Breast epithelium (tissue), 4 donors: Measurements from ENCODE around the gene LDLRAD4. TPM values are rescaled to one million over a fixed set of nuclear protein-coding genes. Genes with fewer than 3 reads are reported as not detected.

Experiments
- DNase-seq, 2 donors: peaks; one replicate each; pipeline ENCODE4 v3.0.0-alpha.2; 2019; ENCODE audit warnings: low spot score in 2 of 2
- H3K27ac ChIP-seq, 2 donors: fragments of 200-600 bp; sonication (generic) in 1 of 2; one replicate each; pipeline ENCODE4 v1.5.1; 2016 to 2019; ENCODE audit warnings: mild to moderate bottlenecking in 1 of 2
- H3K27me3 ChIP-seq, 2 donors: fragments of 200-600 bp; sonication (generic) in 1 of 2; one replicate each; pipeline versions ENCODE4 v1.5.1 to v1.6.0; 2017 to 2019; ENCODE audit warnings: control low read depth in 1 of 2, mild to moderate bottlenecking in 1 of 2
- H3K36me3 ChIP-seq: fragments of 200-600 bp; one replicate; pipeline ENCODE4 v1.5.1; 2019
- H3K4me1 ChIP-seq, 2 donors: fragments of 200-600 bp; sonication (generic); one replicate each; pipeline ENCODE4 v1.5.1; 2016 to 2019; ENCODE audit warnings: control low read depth in 1 of 2
- H3K4me3 ChIP-seq, 3 donors: fragments of 200-600 bp; sonication (generic); 1 replicate in 2 of 3; 2 replicates in 1 of 3; pipeline ENCODE4 v1.5.1; 2016 to 2019; ENCODE audit warnings: mild to moderate bottlenecking in 3 of 3, moderate library complexity in 2 of 3
- H3K9me3 ChIP-seq, 2 donors: fragments of 200-600 bp; sonication (generic) in 1 of 2; one replicate each; pipeline ENCODE4 v1.5.1; 2016 to 2019; ENCODE audit warnings: control low read depth in 1 of 2
- POLR2A ChIP-seq: fragments of 450-650 bp; IDR thresholded peaks from one replicate; pipeline ENCODE4 v1.6.1; 2016; ENCODE audit warnings: antibody characterized with exemption, mild to moderate bottlenecking, moderate library complexity
- POLR2AphosphoS5 ChIP-seq, 3 donors: sonication (generic); formaldehyde crosslinking; IDR thresholded peaks; one replicate each; pipeline ENCODE4 v1.6.1; 2017; ENCODE audit warnings: antibody characterized with exemption in 3 of 3
- intact Hi-C: fragments of 100-400 bp; cut with DNase I; formaldehyde crosslinking; loops from one replicate; pipeline ENCODE4 v1.15.1; 2023; ENCODE audit warnings: low total_unique reads
- total RNA-seq, 3 donors: library from RNA; depleted of rRNA; stranded (reverse); fragments of >200 nt; gene quantifications; one replicate each; pipeline ENCODE4 v1.1.0, GENCODE V29; 2016
- TF ChIP-seq, protein P1 (sequence below), 3 donors: fragments of 450-650 bp; IDR thresholded peaks; one replicate each; pipeline ENCODE4 v1.5.1; 2016 to 2017; ENCODE audit warnings: antibody characterized with exemption in 3 of 3, mild to moderate bottlenecking in 3 of 3, moderate library complexity in 3 of 3

Gene LDLRAD4
- total RNA-seq, 3 donors from 2014 or later, result 28.5 to 94.3 (median 42.9) TPM

DNA sequence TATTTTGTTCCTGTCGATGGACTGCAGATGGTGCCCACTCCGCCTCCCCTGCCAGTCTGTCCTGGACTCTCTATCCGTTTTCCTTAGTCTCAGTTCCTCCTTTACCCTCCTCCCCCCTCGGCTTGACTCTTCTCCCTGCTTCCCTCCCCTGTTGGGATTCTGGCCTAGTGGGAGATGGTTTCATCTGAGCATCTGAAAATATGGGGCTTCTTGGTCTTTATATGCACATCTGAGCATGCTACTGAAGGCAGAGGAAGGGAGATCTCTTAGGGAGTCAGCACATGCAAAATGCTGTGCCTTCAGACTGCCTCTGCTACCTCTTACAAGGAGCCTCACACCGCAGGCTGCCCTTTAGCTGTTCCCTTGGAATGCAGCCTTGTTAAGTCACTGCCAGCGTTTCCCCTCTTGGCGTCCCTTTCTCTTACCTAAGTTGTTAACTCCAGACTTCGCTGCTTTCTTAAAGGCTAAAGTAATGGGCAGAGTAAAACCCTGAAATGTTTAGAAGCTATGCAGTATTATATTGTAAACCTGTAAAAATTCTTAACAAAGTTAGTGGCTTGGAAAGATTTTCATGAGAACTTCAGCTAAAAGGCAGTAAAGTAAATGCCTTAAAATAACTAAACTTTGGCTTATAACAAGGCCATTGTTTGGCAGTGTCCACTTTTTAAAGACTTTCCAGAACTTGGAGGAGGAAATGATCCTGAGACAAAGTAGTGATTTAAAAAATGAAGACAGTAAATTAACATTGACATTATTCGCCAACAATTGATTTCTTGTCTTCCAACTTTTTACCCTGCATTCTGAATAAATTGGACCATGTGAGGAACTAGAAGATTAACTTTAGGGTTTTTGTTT, 49.8 kb downstream of the LDLRAD4 start:
- peak in 1 of 3 donors; percentile 19 for TF ChIP-seq POLR2AphosphoS5 (IDR thresholded peaks at IDR 0.05)
- TF ChIP-seq POLR2A, result no peak
- intact Hi-C loops, result no loop called here

DNA sequence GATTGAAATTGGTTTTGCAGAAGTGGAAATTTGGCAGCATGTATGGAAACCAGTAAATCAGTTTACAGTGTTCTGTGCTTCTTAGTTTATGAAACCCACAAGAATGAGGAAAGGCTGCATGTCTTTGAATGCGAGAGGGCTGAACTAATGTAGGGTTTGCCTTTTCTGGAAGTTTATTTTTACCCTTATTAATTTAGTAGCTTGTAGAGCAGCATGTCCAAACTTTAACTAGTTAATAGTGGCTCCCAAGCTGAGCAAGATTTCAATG, 50.4 kb downstream of the LDLRAD4 start:
- Histone ChIP-seq H3K4me1 (peaks cover 13 to 35% of the 10 kb centered on the region in 2 donors), H3K27me3 (no peaks in the 10 kb centered on the region), H3K36me3 (no peaks in the 10 kb centered on the region), H3K4me3 (peak overlapping the region in 1 of 3 donors; percentile 35), H3K9me3 (no peaks in the 10 kb centered on the region), H3K27ac (peak overlapping the region; percentile 92 to 94)
- intact Hi-C loops, result no loop called here
- TF ChIP-seq, protein P1, sequence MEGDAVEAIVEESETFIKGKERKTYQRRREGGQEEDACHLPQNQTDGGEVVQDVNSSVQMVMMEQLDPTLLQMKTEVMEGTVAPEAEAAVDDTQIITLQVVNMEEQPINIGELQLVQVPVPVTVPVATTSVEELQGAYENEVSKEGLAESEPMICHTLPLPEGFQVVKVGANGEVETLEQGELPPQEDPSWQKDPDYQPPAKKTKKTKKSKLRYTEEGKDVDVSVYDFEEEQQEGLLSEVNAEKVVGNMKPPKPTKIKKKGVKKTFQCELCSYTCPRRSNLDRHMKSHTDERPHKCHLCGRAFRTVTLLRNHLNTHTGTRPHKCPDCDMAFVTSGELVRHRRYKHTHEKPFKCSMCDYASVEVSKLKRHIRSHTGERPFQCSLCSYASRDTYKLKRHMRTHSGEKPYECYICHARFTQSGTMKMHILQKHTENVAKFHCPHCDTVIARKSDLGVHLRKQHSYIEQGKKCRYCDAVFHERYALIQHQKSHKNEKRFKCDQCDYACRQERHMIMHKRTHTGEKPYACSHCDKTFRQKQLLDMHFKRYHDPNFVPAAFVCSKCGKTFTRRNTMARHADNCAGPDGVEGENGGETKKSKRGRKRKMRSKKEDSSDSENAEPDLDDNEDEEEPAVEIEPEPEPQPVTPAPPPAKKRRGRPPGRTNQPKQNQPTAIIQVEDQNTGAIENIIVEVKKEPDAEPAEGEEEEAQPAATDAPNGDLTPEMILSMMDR (IDR thresholded peaks at IDR 0.05), result no peak
- no peak for TF ChIP-seq POLR2A
- TF ChIP-seq POLR2AphosphoS5 (IDR thresholded peaks at IDR 0.05), result no peak
- DNase-seq, result no peak

More for the DNA sequence above, 49.8 kb downstream of the LDLRAD4 start:
- DNase-seq, result peak in 1 of 2 donors; percentile 78
- H3K4me3 ChIP-seq, result peak overlapping the region in 1 of 3 donors; percentile 35
- peaks cover 13 to 35% of the 10 kb centered on the region in 2 donors for H3K4me1 ChIP-seq
- no peaks in the 10 kb centered on the region for H3K36me3 ChIP-seq
- H3K9me3 ChIP-seq, result no peaks in the 10 kb centered on the region
- no peaks in the 10 kb centered on the region for H3K27me3 ChIP-seq
- peak overlapping the region; percentile 92 to 94 for H3K27ac ChIP-seq

DNA sequence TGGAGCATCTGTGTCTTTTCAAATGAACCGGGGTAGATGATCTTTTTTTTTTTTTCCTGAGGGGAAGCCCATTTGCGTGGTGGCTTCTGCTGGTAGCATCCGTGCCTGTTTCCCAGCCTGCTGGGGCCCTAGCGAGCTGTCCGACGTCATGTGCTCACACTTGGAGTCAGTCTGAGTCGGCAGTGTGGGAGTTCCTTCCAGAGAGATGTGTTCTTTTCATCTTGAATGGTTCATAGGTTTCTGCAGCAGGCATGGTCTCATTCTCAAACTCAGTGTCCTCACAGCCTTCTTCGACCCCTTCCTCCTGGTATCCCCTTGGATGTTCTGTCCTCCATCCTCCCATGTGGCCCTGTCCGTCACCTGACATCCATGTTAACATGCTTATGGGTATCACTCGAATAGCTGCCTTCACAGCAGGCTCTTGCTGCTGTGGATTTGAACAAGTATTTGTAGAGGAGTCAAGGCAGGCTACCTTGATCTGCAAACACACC, 51.0 kb downstream of the LDLRAD4 start:
- no peaks in the 10 kb centered on the region for H3K9me3 ChIP-seq
- TF ChIP-seq, protein P1 (IDR thresholded peaks at IDR 0.05), result no peak
- no peak for TF ChIP-seq POLR2A
- no peak for DNase-seq
- no peaks in the 10 kb centered on the region for H3K36me3 ChIP-seq
- H3K27me3 ChIP-seq, result no peaks in the 10 kb centered on the region
- H3K4me3 ChIP-seq, result peak overlapping the region in 1 of 3 donors; percentile 22
- intact Hi-C loops, result no loop called here
- H3K4me1 ChIP-seq, result peaks cover 13 to 35% of the 10 kb centered on the region in 2 donors
- peak overlapping the region; percentile 92 to 94 for H3K27ac ChIP-seq

DNA sequence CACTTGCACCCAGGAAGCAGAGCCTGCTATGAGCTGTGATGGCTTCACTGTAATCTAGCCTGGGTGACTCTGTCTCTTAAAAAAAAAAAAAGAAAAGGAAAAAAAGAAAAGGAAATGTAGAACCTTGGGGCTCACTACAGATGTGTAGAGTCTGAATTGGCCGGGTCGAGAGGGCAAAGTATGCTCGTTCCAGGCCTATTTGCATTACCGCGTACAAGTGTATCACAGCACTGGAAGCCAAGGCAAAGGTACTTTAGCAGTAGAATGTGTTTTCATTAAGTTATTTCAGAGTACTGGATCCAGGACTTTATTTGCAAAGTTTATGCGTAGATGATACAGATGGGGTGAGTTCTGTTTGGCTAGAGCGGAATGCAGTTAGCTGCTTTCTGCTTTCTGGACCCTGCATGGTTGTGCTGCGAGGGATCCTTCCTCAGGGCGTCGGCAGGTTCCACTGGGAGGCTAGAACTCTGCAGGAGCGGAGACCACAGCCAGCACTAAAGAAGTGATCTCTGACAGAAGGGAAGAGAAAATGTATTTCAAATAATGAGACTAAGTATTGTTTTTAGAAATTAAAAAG, 51.8 kb downstream of the LDLRAD4 start:
- DNase-seq, result no peak
- Histone ChIP-seq H3K36me3 (no peaks in the 10 kb centered on the region), H3K4me3 (no peak overlapping the region), H3K9me3 (no peaks in the 10 kb centered on the region), H3K4me1 (peaks cover 13 to 29% of the 10 kb centered on the region in 2 donors), H3K27me3 (no peaks in the 10 kb centered on the region), H3K27ac (peak overlapping the region; percentile 92 to 94)
- intact Hi-C loops, result no loop called here
- TF ChIP-seq, protein P1 (IDR thresholded peaks at IDR 0.05), result no peak

DNA sequence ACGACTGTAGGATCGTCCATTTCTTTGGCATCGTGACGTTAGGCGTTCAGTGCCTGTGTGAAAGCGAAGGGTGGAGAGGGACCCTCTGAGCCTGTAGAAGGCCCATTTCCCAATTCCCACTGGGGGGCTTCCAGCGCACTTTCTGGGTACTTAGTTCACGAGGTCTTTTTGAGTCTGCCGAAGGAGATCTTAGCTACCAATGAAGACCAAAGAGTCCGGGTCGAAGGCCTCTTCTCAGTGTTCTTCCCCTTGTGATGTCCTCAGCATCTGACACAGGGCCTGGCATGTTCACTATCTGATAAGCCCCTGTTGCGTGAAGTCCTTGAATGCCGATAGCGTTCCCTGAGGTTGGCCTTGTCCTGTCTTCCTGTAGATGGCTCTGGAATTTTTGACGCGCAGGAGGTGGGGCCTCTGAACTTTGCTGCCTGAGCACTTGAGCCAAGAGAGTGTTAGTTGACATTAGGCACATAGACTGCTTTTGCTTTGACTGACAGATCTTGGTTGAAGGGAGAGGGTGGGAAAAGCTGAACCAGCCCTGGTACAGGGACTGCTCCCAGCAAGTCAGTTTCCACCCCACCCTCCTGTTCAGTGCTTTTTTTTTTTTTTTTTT, 52.8 kb downstream of the LDLRAD4 start:
- no peaks in the 10 kb centered on the region for H3K27me3 ChIP-seq
- TF ChIP-seq, protein P1 (IDR thresholded peaks at IDR 0.05), result no peak
- TF ChIP-seq POLR2A (no peak), POLR2AphosphoS5 (IDR thresholded peaks at IDR 0.05) (no peak)
- H3K36me3 ChIP-seq, result no peaks in the 10 kb centered on the region
- H3K9me3 ChIP-seq, result no peaks in the 10 kb centered on the region
- peaks cover 9 to 24% of the 10 kb centered on the region in 2 donors for H3K4me1 ChIP-seq
- intact Hi-C loops, result no loop called here
- H3K4me3 ChIP-seq, result no peak overlapping the region
- DNase-seq, result no peak
- H3K27ac ChIP-seq, result peak overlapping the region; percentile 92 to 94
